Skeletal muscle satellite cell (primary cell): ENCODE data around the gene SECISBP2L.
"Not testable (repeated sequence)": the region's sequence is repeated elsewhere in the genome, so short reads cannot be mapped to it uniquely, and the experiment has no call there.

Source experiments
- H3K27me3 ChIP-seq: 2 replicates; pipeline ENCODE4 v1.7.0; 2013; ENCODE audit warnings: low read length; ENCODE audit not compliant: control insufficient read depth, insufficient read depth
- H3K36me3 ChIP-seq: 2 replicates; pipeline ENCODE4 v1.7.0; 2013; ENCODE audit warnings: mild to moderate bottlenecking, control low read depth, low read length; ENCODE audit not compliant: insufficient read depth
- H3K4me1 ChIP-seq: 2 replicates; pipeline ENCODE4 v1.7.0; 2013; ENCODE audit warnings: low read length; ENCODE audit not compliant: control insufficient read depth, insufficient read depth
- H3K4me2 ChIP-seq: 2 replicates; pipeline ENCODE4 v1.7.0; 2013; ENCODE audit warnings: mild to moderate bottlenecking, low read length
- H3K4me3 ChIP-seq: 2 replicates; pipeline ENCODE4 v1.7.0; 2013; ENCODE audit warnings: low read length
- H3K9ac ChIP-seq: 2 replicates; pipeline ENCODE4 v1.7.0; 2013; ENCODE audit warnings: mild to moderate bottlenecking, low read depth, low read length, moderate library complexity
- H3K9me3 ChIP-seq: replicated peaks from 2 replicates; pipeline ENCODE4 v1.7.0; 2013; ENCODE audit warnings: mild to moderate bottlenecking, control low read depth, low read length

Gene SECISBP2L

GRCh38 chr15:48972750-48973503 lies 73.3 kb downstream of the SECISBP2L start:
- Histone ChIP-seq H3K4me1 (peaks cover 7% of the 10 kb centered on the region), H3K4me2 (no peak overlapping the region), H3K9ac (no peak overlapping the region), H3K36me3 (no peaks in the 10 kb centered on the region), H3K4me3 (no peak overlapping the region), H3K27me3 (no peaks in the 10 kb centered on the region), H3K9me3 (no peaks in the 10 kb centered on the region)

GRCh38 chr15:48970926-48971325 lies 75.3 kb downstream of the SECISBP2L start:
- not testable (repeated sequence) for H3K27me3 ChIP-seq, H3K9ac ChIP-seq, H3K4me2 ChIP-seq, H3K36me3 ChIP-seq, H3K9me3 ChIP-seq, H3K4me3 ChIP-seq
- peaks cover 17% of the 10 kb centered on the region for H3K4me1 ChIP-seq

- no peak overlapping the region for H3K4me3 ChIP-seq
- H3K4me1 ChIP-seq = peaks cover 14% of the 10 kb centered on the region
- H3K4me2 ChIP-seq = no peak overlapping the region
- H3K9ac ChIP-seq = no peak overlapping the region
- H3K27me3 ChIP-seq = no peaks in the 10 kb centered on the region
- no peaks in the 10 kb centered on the region for H3K9me3 ChIP-seq
- no peaks in the 10 kb centered on the region for H3K36me3 ChIP-seq
These were observed 78.2 kb downstream of the SECISBP2L start for GRCh38 chr15:48968066-48968465.

DNA sequence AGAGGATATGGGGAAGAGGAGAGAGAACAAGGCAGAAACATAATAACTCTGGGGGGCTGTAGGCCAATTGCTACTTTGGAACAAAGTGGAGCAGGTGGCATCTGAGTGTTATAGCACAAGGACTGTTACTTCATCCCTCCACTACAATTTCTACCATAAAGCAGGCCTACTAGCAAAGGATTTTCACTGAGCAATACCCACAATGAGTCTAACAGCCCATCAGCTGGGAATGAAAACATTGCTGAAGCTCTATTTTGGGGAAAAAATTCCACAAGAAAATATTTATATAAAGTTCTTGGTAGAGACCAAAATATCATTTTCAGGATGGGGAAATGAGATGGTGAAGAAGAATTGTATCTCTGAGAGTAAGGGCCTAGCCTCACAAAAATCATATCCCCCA lies 78.9 kb downstream of the SECISBP2L start:
- H3K4me1 ChIP-seq = peaks cover 14% of the 10 kb centered on the region
- no peaks in the 10 kb centered on the region for H3K27me3 ChIP-seq
- H3K36me3 ChIP-seq = no peaks in the 10 kb centered on the region
- no peak overlapping the region for H3K4me3 ChIP-seq
- H3K9me3 ChIP-seq = no peaks in the 10 kb centered on the region
- H3K4me2 ChIP-seq = no peak overlapping the region
- H3K9ac ChIP-seq = no peak overlapping the region

- Histone ChIP-seq H3K27me3 (no peaks in the 10 kb centered on the region), H3K9me3 (no peaks in the 10 kb centered on the region), H3K4me3 (no peak overlapping the region), H3K4me2 (no peak overlapping the region), H3K36me3 (no peaks in the 10 kb centered on the region), H3K9ac (no peak overlapping the region), H3K4me1 (peaks cover 14% of the 10 kb centered on the region)
These were observed 79.5 kb downstream of the SECISBP2L start for GRCh38 chr15:48966595-48967301.

GRCh38 chr15:48965972-48966371 lies 80.3 kb downstream of the SECISBP2L start:
- Histone ChIP-seq H3K9ac (no peak overlapping the region), H3K27me3 (no peaks in the 10 kb centered on the region), H3K4me1 (peaks cover 14% of the 10 kb centered on the region)

DNA sequence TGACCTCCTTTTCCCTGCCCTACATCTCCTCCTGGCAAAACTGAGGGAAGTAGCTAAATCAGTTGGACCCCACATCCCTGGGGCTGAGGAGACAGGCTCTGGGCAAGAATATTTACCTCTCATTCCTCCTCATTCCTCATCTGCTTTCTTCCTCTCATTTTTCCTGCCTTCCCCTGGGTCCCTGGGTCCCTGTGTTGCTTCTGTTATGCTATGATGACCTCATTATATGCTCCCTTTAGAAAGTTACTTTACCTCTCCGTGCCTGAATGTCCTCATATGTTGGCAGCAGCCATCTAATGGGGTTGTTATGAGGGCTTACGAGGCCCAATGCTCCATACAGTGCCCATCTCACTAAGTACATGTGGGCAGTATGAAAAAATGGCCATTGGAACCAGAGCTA lies 81.3 kb downstream of the SECISBP2L start:
- H3K9me3 ChIP-seq = no peaks in the 10 kb centered on the region
- H3K9ac ChIP-seq = no peak overlapping the region
- no peaks in the 10 kb centered on the region for H3K36me3 ChIP-seq
- H3K27me3 ChIP-seq = no peaks in the 10 kb centered on the region
- no peak overlapping the region for H3K4me3 ChIP-seq
- no peak overlapping the region for H3K4me2 ChIP-seq
- H3K4me1 ChIP-seq = peaks cover 14% of the 10 kb centered on the region

More at GRCh38 chr15:48965972-48966371, 80.3 kb downstream of the SECISBP2L start:
- no peaks in the 10 kb centered on the region for H3K36me3 ChIP-seq
- H3K4me2 ChIP-seq = no peak overlapping the region
- H3K4me3 ChIP-seq = no peak overlapping the region
- H3K9me3 ChIP-seq = no peaks in the 10 kb centered on the region

- H3K27me3 ChIP-seq = no peaks in the 10 kb centered on the region
- H3K4me3 ChIP-seq = peak within 1 kb of the TSS; percentile 80
- no peaks in the 10 kb centered on the region for H3K9me3 ChIP-seq
- H3K9ac ChIP-seq = peak within 1 kb of the TSS; percentile 65
- peak within 1 kb of the TSS; percentile 89 for H3K4me2 ChIP-seq
- no peaks in the 10 kb centered on the region for H3K36me3 ChIP-seq
- H3K4me1 ChIP-seq = peaks cover 14% of the 10 kb centered on the region
These were observed 82.6 kb downstream of the SECISBP2L start, which contains the start of gene SHC4 for GRCh38 chr15:48963524-48964113. Gene SHC4, minus strand, starts transcription at chr15:48963919. Its CDS starts 904 bp downstream, at chr15:48963015.

GRCh38 chr15:48962662-48963523 lies 83.4 kb downstream of the SECISBP2L start:
- Histone ChIP-seq H3K4me2 (peak overlapping the region; percentile 89), H3K4me1 (peaks cover 14% of the 10 kb centered on the region), H3K4me3 (peak overlapping the region; percentile 80), H3K36me3 (no peaks in the 10 kb centered on the region), H3K27me3 (no peaks in the 10 kb centered on the region), H3K9ac (peak overlapping the region; percentile 65), H3K9me3 (no peaks in the 10 kb centered on the region)

DNA sequence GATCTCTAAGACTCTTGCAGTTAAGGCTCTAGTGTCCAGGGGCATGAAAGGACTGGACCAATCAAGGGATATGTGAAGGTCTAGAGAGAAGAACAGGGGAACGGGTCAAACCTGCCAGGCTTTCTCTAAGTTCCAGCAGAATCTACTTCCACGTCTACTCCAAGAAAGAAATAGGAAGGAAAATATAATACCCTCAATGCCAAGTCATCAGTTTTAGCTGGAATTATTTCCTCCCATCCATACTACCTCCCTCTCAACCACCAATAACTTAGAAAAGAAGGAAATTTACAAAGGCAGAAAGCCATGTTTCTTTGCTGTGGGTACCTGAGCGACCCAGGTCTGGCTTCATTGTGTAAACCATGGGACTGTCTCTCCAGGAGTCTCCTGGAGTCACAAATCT lies 90.3 kb downstream of the SECISBP2L start:
- no peaks in the 10 kb centered on the region for H3K9me3 ChIP-seq
- H3K4me3 ChIP-seq = no peak overlapping the region
- H3K4me2 ChIP-seq = no peak overlapping the region
- no peak overlapping the region for H3K9ac ChIP-seq
- H3K36me3 ChIP-seq = no peaks in the 10 kb centered on the region
- H3K27me3 ChIP-seq = peaks cover 4% of the 10 kb centered on the region
- H3K4me1 ChIP-seq = peaks cover 5% of the 10 kb centered on the region

DNA sequence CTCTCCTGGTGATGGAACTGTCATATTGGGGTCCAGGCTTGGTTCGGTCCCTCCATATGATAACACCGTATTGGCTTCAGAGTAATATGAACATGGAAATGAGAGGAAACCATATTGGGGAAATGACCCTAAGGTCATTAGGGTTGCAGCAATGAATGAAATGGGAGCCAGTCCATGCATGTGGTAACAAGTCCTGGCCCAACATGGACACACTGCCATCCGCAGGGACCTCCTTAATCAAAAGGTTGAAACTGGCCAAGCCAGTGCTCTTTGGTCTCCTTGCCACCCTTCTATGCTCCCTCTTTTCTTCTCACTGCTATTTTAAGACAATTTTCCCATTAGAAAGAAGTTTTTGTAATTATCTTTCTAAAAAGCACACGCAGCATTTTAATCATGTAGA lies 90.9 kb downstream of the SECISBP2L start:
- no peak overlapping the region for H3K4me2 ChIP-seq
- H3K9ac ChIP-seq = no peak overlapping the region
- H3K4me1 ChIP-seq = peaks cover 5% of the 10 kb centered on the region
- peaks cover 4% of the 10 kb centered on the region for H3K27me3 ChIP-seq
- H3K36me3 ChIP-seq = no peaks in the 10 kb centered on the region
- H3K9me3 ChIP-seq = no peaks in the 10 kb centered on the region
- no peak overlapping the region for H3K4me3 ChIP-seq
